SH-SY5Y (cell line): ENCODE measurements around the gene CERT1.

Source experiments
- GATA2 ChIP-seq: IDR thresholded peaks from 2 replicates; pipeline ENCODE4 v1.6.1; 2011; ENCODE audit warnings: mild to moderate bottlenecking, low read depth, low read length
- GATA3 ChIP-seq: IDR thresholded peaks from 2 replicates; pipeline ENCODE4 v1.6.1; 2011; ENCODE audit warnings: low read depth, mild to moderate bottlenecking, low read length, moderate library complexity

DNA sequence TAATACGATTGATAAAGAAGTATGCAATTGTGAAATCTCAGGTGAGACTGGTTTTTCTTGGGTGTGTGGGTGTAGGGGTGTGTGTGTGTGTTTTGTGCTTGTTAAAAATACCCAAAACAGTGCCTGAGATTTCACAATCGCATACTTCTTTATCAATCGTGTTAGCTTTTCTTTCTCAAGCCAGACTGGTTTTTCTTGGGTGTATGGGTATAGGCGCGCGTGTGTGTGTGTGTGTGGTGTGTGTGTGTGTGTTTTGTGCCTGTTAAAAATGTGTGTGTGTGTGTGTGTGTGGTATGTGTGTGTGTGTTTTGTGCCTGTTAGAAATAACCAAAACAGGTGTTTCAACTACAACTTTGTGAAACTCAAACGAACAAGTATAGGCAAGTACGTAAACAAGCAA is 53.7 kb downstream of the CERT1 start:
- no peak for TF ChIP-seq GATA2
- no peak for TF ChIP-seq GATA3
